ENCODE measurements around the gene TEDC1.

The TEDC1 gene

GRCh38 chr14:105490572-105491365 lies at the start of gene TEDC1 (continued):
- no peak for TF ChIP-seq ZNF155 (tag by site-specific recombination; IDR thresholded peaks at IDR 0.05)
- TF ChIP-seq ZNF202 (tag by site-specific recombination; IDR thresholded peaks at IDR 0.05; ENCODE audit: borderline replicate concordance) = no peak
- TF ChIP-seq ZNF580 (tag by site-specific recombination; IDR thresholded peaks at IDR 0.05) = no peak; the same call in 1 of the 2 replicates
- TF ChIP-seq BCL11A (tag by site-specific recombination; IDR thresholded peaks at IDR 0.05; ENCODE audit: low read depth) = no peak
- no peak for TF ChIP-seq ZFP41 (tag by site-specific recombination; IDR thresholded peaks at IDR 0.05; ENCODE audit: borderline replicate concordance)
- no peak for TF ChIP-seq ZNF362 (tag by site-specific recombination; IDR thresholded peaks at IDR 0.05)
- TF ChIP-seq ZNF791 (tag by site-specific recombination; IDR thresholded peaks at IDR 0.05) = no peak
- no peak for TF ChIP-seq ZFHX2 (tag by site-specific recombination; conservative IDR thresholded peaks at IDR 0.05)
- no peak for TF ChIP-seq ZNF19 (tag by site-specific recombination; IDR thresholded peaks at IDR 0.05; ENCODE audit: low read depth)
- TF ChIP-seq PRDM1 (tag by site-specific recombination; IDR thresholded peaks at IDR 0.05) = no peak
- no peak for TF ChIP-seq ZNF704 (tag by site-specific recombination; IDR thresholded peaks at IDR 0.05)
- no peak for TF ChIP-seq ZNF223 (tag by site-specific recombination; IDR thresholded peaks at IDR 0.05)
- TF ChIP-seq ZNF558 (tag by site-specific recombination; IDR thresholded peaks at IDR 0.05) = no peak
- TF ChIP-seq HOXD13 (CRISPR knock-in tag; IDR thresholded peaks at IDR 0.05; ENCODE audit: borderline replicate concordance) = no peak
- no peak for TF ChIP-seq ZNF624 (tag by site-specific recombination; IDR thresholded peaks at IDR 0.05)
- no peak for TF ChIP-seq ZNF184 (tag by site-specific recombination; IDR thresholded peaks at IDR 0.05)
- TF ChIP-seq ZBTB6 (tag by site-specific recombination; IDR thresholded peaks at IDR 0.05) = peak; percentile 97
- peak; percentile 79; the same call in 1 of the 2 replicates for TF ChIP-seq ZNF660 (tag by site-specific recombination; IDR thresholded peaks at IDR 0.05)
- peak; percentile 85 for TF ChIP-seq ZSCAN30 (tag by site-specific recombination; IDR thresholded peaks at IDR 0.05)
- no peak for TF ChIP-seq ZNF549 (tag by site-specific recombination; IDR thresholded peaks at IDR 0.05)
- peak; percentile 77 for TF ChIP-seq SP7 (tag by site-specific recombination; IDR thresholded peaks at IDR 0.05)
- no peak for TF ChIP-seq ZNF239 (tag by site-specific recombination; IDR thresholded peaks at IDR 0.05)
- TF ChIP-seq CTCF (tag by site-specific recombination; IDR thresholded peaks at IDR 0.05) = peak; percentile 7; the same call in 1 of the 2 replicates
- no peak for TF ChIP-seq ZNF23 (tag by site-specific recombination; IDR thresholded peaks at IDR 0.05; ENCODE audit: borderline replicate concordance)
- no peak for TF ChIP-seq WT1 (tag by site-specific recombination; IDR thresholded peaks at IDR 0.05)
- no peak for TF ChIP-seq ZNF623 (tag by site-specific recombination; IDR thresholded peaks at IDR 0.05)
- peak; percentile 79 for TF ChIP-seq ZNF600 (tag by site-specific recombination; IDR thresholded peaks at IDR 0.05)
- TF ChIP-seq GFI1B (tag by site-specific recombination; IDR thresholded peaks at IDR 0.05) = no peak
- TF ChIP-seq ZBTB7A (tag by site-specific recombination; IDR thresholded peaks at IDR 0.05; ENCODE audit: low read depth) = no peak
- no peak for TF ChIP-seq FEZF1 (tag by site-specific recombination; IDR thresholded peaks at IDR 0.05)
- TF ChIP-seq ZNF514 (tag by site-specific recombination; IDR thresholded peaks at IDR 0.05) = no peak
- TF ChIP-seq ZNF596 (tag by site-specific recombination; IDR thresholded peaks at IDR 0.05) = no peak
- TF ChIP-seq ZNF169 (tag by site-specific recombination; IDR thresholded peaks at IDR 0.05) = no peak
- no peak for TF ChIP-seq ZNF555 (tag by site-specific recombination; conservative IDR thresholded peaks at IDR 0.05)
- TF ChIP-seq ZNF560 (tag by site-specific recombination; IDR thresholded peaks at IDR 0.05; ENCODE audit: borderline replicate concordance) = no peak
- no peak for TF ChIP-seq MEIS1 (CRISPR knock-in tag; IDR thresholded peaks at IDR 0.05; ENCODE audit: borderline replicate concordance)
- TF ChIP-seq ZNF354C (tag by site-specific recombination; IDR thresholded peaks at IDR 0.05; ENCODE audit: borderline replicate concordance, low read depth) = no peak
- no peak for TF ChIP-seq ZFP37 (tag by site-specific recombination; IDR thresholded peaks at IDR 0.05)
